ENCODE results near the gene NBPF11. TPM values are rescaled to one million over a fixed set of nuclear protein-coding genes. Genes with fewer than 3 reads are reported as not detected.
"Not testable (repeated sequence)": the region's sequence is repeated elsewhere in the genome, so short reads cannot be mapped to it uniquely, and the experiment has no call there.

The NBPF11 gene
- total and polyA plus RNA-seq, 2 of the 8 experiments (the other 6 are each of a cell fraction or from before 2014, with no cell fraction given), result 8.7 to 9.2 TPM

- H3K27ac ChIP-seq (ENCODE audit: low read depth, low read length); DNase-seq (ENCODE audit: low read depth in 1 of 2, low spot score in 2 of 2); H4K8ac ChIP-seq (ENCODE audit: extremely low read depth, insufficient read depth, low read length); H4K5ac ChIP-seq (ENCODE audit: insufficient read length, low read depth, low read length); H2BK15ac ChIP-seq (ENCODE audit: low read length); H4K20me1 ChIP-seq (replicated peaks in 1 of 2; ENCODE audit: control insufficient read depth in 1 of 2, insufficient read depth in 2 of 2, low read length in 2 of 2); H3K9me3 ChIP-seq (ENCODE audit: insufficient read depth in 2 of 2, low read depth in 1 of 2, low read length in 1 of 2); H3K9ac ChIP-seq (replicated peaks in 1 of 4; ENCODE audit: extremely low read depth in 1 of 4, low read depth in 3 of 4, low read length in 3 of 4); H3K27me3 ChIP-seq (replicated peaks in 1 of 4; ENCODE audit: control insufficient read depth in 3 of 4, extremely low read depth in 1 of 4, insufficient read depth in 3 of 4, low read length in 3 of 4); H2BK20ac ChIP-seq (ENCODE audit: low read length); H3K56ac ChIP-seq (replicated peaks; ENCODE audit: insufficient read length, low read depth, low read length); H3K4me1 ChIP-seq (replicated peaks in 1 of 4; ENCODE audit: control insufficient read depth in 3 of 4, insufficient read depth in 4 of 4, low read length in 3 of 4); H3K79me1 ChIP-seq (ENCODE audit: low read depth, low read length); H3K79me2 ChIP-seq (ENCODE audit: control insufficient read depth in 1 of 2, insufficient read depth in 2 of 2, low read length in 2 of 2); H2AFZ ChIP-seq (ENCODE audit: low read length); H2AK5ac ChIP-seq (ENCODE audit: low read depth, low read length); H3K18ac ChIP-seq (ENCODE audit: extremely low read depth, low read length); H3K23ac ChIP-seq (ENCODE audit: insufficient read length); H3K36me3 ChIP-seq (ENCODE audit: control insufficient read depth in 2 of 4, insufficient read depth in 4 of 4, low read length in 3 of 4); POLR2A ChIA-PET (ENCODE audit: partially characterized antibody); H2BK120ac ChIP-seq (replicated peaks; ENCODE audit: low read depth, low read length); H3K23me2 ChIP-seq (ENCODE audit: low read depth, low read length); CTCF ChIA-PET (ENCODE audit: partially characterized antibody); H3K4ac ChIP-seq (replicated peaks; ENCODE audit: insufficient read length, low read depth, low read length); H4K91ac ChIP-seq (replicated peaks; ENCODE audit: insufficient read length, low read length); FAIRE-seq; H2BK5ac ChIP-seq (ENCODE audit: low read depth, low read length); H3K4me3 ChIP-seq (ENCODE audit: extremely low read depth in 1 of 4, insufficient read depth in 2 of 4, low read depth in 3 of 4, low read length in 4 of 4); H3K14ac ChIP-seq (ENCODE audit: insufficient read length); H2BK12ac ChIP-seq (ENCODE audit: low read depth, low read length); H3K4me2 ChIP-seq (ENCODE audit: insufficient read depth in 1 of 2, low read depth in 2 of 2, low read length in 2 of 2): not testable (repeated sequence)
- WGBS, 2 experiments (ENCODE audit: extremely low coverage in 1 of 2, insufficient coverage in 1 of 2, insufficient read length in 1 of 2, insufficient replicate concordance in 2 of 2, low coverage in 1 of 2, low lambda C conversion rate in 2 of 2, missing lambda C conversion rate in 1 of 2), result no CpG with 5 or more reads among the region's 3 CpGs
These were observed 74.6 kb downstream of the NBPF11 start for GRCh38 chr1:148077458-148077857.

- H4K91ac ChIP-seq (replicated peaks; ENCODE audit: insufficient read length, low read length); H3K23ac ChIP-seq (ENCODE audit: insufficient read length); H2BK15ac ChIP-seq (ENCODE audit: low read length); H3K27ac ChIP-seq (ENCODE audit: low read depth, low read length); H3K79me1 ChIP-seq (ENCODE audit: low read depth, low read length); H3K18ac ChIP-seq (ENCODE audit: extremely low read depth, low read length); H2AK5ac ChIP-seq (ENCODE audit: low read depth, low read length); H3K36me3 ChIP-seq (ENCODE audit: control insufficient read depth in 2 of 4, insufficient read depth in 4 of 4, low read length in 3 of 4); H2BK12ac ChIP-seq (ENCODE audit: low read depth, low read length); H3K4ac ChIP-seq (replicated peaks; ENCODE audit: insufficient read length, low read depth, low read length); H2BK120ac ChIP-seq (replicated peaks; ENCODE audit: low read depth, low read length); FAIRE-seq; H3K27me3 ChIP-seq (replicated peaks in 1 of 4; ENCODE audit: control insufficient read depth in 3 of 4, extremely low read depth in 1 of 4, insufficient read depth in 3 of 4, low read length in 3 of 4); DNase-seq (ENCODE audit: low read depth in 1 of 2, low spot score in 2 of 2); H3K14ac ChIP-seq (ENCODE audit: insufficient read length); H3K4me3 ChIP-seq (ENCODE audit: extremely low read depth in 1 of 4, insufficient read depth in 2 of 4, low read depth in 3 of 4, low read length in 4 of 4); H4K5ac ChIP-seq (ENCODE audit: insufficient read length, low read depth, low read length); H3K4me1 ChIP-seq (replicated peaks in 1 of 4; ENCODE audit: control insufficient read depth in 3 of 4, insufficient read depth in 4 of 4, low read length in 3 of 4); H2BK20ac ChIP-seq (ENCODE audit: low read length); H4K8ac ChIP-seq (ENCODE audit: extremely low read depth, insufficient read depth, low read length); H3K9ac ChIP-seq (replicated peaks in 1 of 4; ENCODE audit: extremely low read depth in 1 of 4, low read depth in 3 of 4, low read length in 3 of 4); H3K79me2 ChIP-seq (ENCODE audit: control insufficient read depth in 1 of 2, insufficient read depth in 2 of 2, low read length in 2 of 2); POLR2A ChIA-PET (ENCODE audit: partially characterized antibody); CTCF ChIA-PET (ENCODE audit: partially characterized antibody); H3K4me2 ChIP-seq (ENCODE audit: insufficient read depth in 1 of 2, low read depth in 2 of 2, low read length in 2 of 2); H4K20me1 ChIP-seq (replicated peaks in 1 of 2; ENCODE audit: control insufficient read depth in 1 of 2, insufficient read depth in 2 of 2, low read length in 2 of 2); H3K23me2 ChIP-seq (ENCODE audit: low read depth, low read length); H2AFZ ChIP-seq (ENCODE audit: low read length); H2BK5ac ChIP-seq (ENCODE audit: low read depth, low read length); H3K56ac ChIP-seq (replicated peaks; ENCODE audit: insufficient read length, low read depth, low read length); H3K9me3 ChIP-seq (ENCODE audit: insufficient read depth in 2 of 2, low read depth in 1 of 2, low read length in 1 of 2): not testable (repeated sequence)
- no CpG with 5 or more reads among the region's 5 CpGs for WGBS, 2 experiments (ENCODE audit: extremely low coverage in 1 of 2, insufficient coverage in 1 of 2, insufficient read length in 1 of 2, insufficient replicate concordance in 2 of 2, low coverage in 1 of 2, low lambda C conversion rate in 2 of 2, missing lambda C conversion rate in 1 of 2)
These were observed 78.7 kb downstream of the NBPF11 start for GRCh38 chr1:148073392-148073791.

All from H1 (cell line).